Suprapubic skin (tissue), 4 donors: Measurements from ENCODE around the gene NFIA. TPM values are rescaled to one million over a fixed set of nuclear protein-coding genes. Genes with fewer than 3 reads are reported as not detected.

Source experiments
- DNase-seq, 2 donors: peaks; one replicate each; pipeline ENCODE4 v3.0.0-alpha.2; 2019; ENCODE audit warnings: low spot score in 2 of 2
- H3K27ac ChIP-seq: fragments of 200-600 bp; sonication (generic); one replicate; pipeline ENCODE4 v1.5.1; 2019
- H3K27me3 ChIP-seq: fragments of 200-600 bp; sonication (generic); one replicate; pipeline ENCODE4 v1.5.1; 2019
- H3K36me3 ChIP-seq: fragments of 200-600 bp; sonication (generic); one replicate; pipeline ENCODE4 v1.5.1; 2019
- H3K4me1 ChIP-seq: fragments of 200-600 bp; sonication (generic); one replicate; pipeline ENCODE4 v1.5.1; 2019
- H3K4me3 ChIP-seq: fragments of 200-600 bp; sonication (generic); one replicate; pipeline ENCODE4 v1.5.1; 2019; ENCODE audit warnings: mild to moderate bottlenecking
- H3K9me3 ChIP-seq: fragments of 200-600 bp; sonication (generic); one replicate; pipeline ENCODE4 v1.5.1; 2019
- EP300 ChIP-seq: sonication (generic); formaldehyde crosslinking; IDR thresholded peaks from one replicate; pipeline ENCODE4 v1.6.1; 2017; ENCODE audit warnings: antibody characterized with exemption
- POLR2A ChIP-seq, 2 donors: fragments of 450-650 bp; IDR thresholded peaks; one replicate each; pipeline ENCODE4 v1.6.1; 2017; ENCODE audit warnings: antibody characterized with exemption in 2 of 2, mild to moderate bottlenecking in 2 of 2, moderate library complexity in 2 of 2
- POLR2AphosphoS5 ChIP-seq, 3 donors: sonication (generic); formaldehyde crosslinking; IDR thresholded peaks; one replicate each; pipeline ENCODE4 v1.6.1; 2017; ENCODE audit warnings: antibody characterized with exemption in 3 of 3
- WGBS: methylation state at CpG from one replicate; pipeline ENCODE4 v1.1.5; 2018; 5-methylcytosine and 5-hydroxymethylcytosine counted together
- total RNA-seq, 4 donors: library from RNA; depleted of rRNA; stranded (reverse); fragments of >200 nt; gene quantifications; one replicate each; pipeline ENCODE4 v1.1.0, GENCODE V29; 2016
- TF ChIP-seq, protein P1 (sequence below), 2 donors: fragments of 200-600 bp in 1 of 2; fragments of 450-650 bp in 1 of 2; sonication (generic) in 1 of 2; IDR thresholded peaks; one replicate each; pipeline ENCODE4 v1.5.1; 2016 to 2019; ENCODE audit warnings: antibody characterized with exemption in 2 of 2, mild to moderate bottlenecking in 1 of 2, moderate library complexity in 1 of 2

NFIA gene
- total RNA-seq, 4 donors from 2014 or later = 30.1 to 54.2 (median 48.2) TPM

GRCh38 chr1:61221642-61222041, 139.3 kb downstream of the NFIA start:
- WGBS = 72% methylated on average over 4 of the region's 4 CpGs
- TF ChIP-seq EP300 = no peak

DNA sequence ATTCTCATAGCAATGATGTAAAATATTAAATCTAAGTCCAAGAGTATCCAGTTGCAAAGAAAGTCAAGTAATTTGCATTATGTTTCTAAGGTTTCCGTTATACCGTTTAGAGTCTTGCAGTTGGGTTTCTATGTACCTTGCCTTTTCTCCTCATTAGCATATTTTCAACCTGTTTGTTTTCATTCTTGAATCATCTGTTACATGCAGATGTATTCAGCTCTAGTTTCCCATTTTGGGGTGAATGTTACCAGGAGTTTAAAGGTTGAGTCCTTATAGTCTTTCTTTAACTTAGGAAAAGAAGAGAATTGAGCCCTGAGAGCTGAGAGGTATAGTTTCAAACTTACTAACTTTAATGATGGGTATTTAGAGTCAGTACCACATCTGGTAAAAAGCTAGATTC, 139.9 kb downstream of the NFIA start:
- H3K27ac ChIP-seq = no peak overlapping the region
- no peaks in the 10 kb centered on the region for H3K9me3 ChIP-seq
- no peak for DNase-seq
- no peak overlapping the region for H3K4me3 ChIP-seq
- H3K4me1 ChIP-seq = peaks cover 35% of the 10 kb centered on the region
- 54% methylated on average over 2 of the region's 2 CpGs for WGBS
- H3K27me3 ChIP-seq = no peaks in the 10 kb centered on the region
- no peak for TF ChIP-seq POLR2A (IDR thresholded peaks at IDR 0.05)
- no peak for TF ChIP-seq POLR2AphosphoS5 (IDR thresholded peaks at IDR 0.05)
- TF ChIP-seq, protein P1, sequence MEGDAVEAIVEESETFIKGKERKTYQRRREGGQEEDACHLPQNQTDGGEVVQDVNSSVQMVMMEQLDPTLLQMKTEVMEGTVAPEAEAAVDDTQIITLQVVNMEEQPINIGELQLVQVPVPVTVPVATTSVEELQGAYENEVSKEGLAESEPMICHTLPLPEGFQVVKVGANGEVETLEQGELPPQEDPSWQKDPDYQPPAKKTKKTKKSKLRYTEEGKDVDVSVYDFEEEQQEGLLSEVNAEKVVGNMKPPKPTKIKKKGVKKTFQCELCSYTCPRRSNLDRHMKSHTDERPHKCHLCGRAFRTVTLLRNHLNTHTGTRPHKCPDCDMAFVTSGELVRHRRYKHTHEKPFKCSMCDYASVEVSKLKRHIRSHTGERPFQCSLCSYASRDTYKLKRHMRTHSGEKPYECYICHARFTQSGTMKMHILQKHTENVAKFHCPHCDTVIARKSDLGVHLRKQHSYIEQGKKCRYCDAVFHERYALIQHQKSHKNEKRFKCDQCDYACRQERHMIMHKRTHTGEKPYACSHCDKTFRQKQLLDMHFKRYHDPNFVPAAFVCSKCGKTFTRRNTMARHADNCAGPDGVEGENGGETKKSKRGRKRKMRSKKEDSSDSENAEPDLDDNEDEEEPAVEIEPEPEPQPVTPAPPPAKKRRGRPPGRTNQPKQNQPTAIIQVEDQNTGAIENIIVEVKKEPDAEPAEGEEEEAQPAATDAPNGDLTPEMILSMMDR (IDR thresholded peaks at IDR 0.05) = no peak
- TF ChIP-seq EP300 = no peak
- no peaks in the 10 kb centered on the region for H3K36me3 ChIP-seq

More at GRCh38 chr1:61221642-61222041, 139.3 kb downstream of the NFIA start:
- peaks cover 30% of the 10 kb centered on the region for H3K4me1 ChIP-seq
- H3K36me3 ChIP-seq = no peaks in the 10 kb centered on the region
- no peaks in the 10 kb centered on the region for H3K27me3 ChIP-seq
- no peak overlapping the region for H3K27ac ChIP-seq
- DNase-seq = no peak
- H3K4me3 ChIP-seq = no peak overlapping the region
- no peaks in the 10 kb centered on the region for H3K9me3 ChIP-seq

- DNase-seq = no peak
- Histone ChIP-seq H3K27ac (no peak overlapping the region), H3K27me3 (no peaks in the 10 kb centered on the region), H3K4me1 (peaks cover 44% of the 10 kb centered on the region), H3K4me3 (no peak overlapping the region), H3K36me3 (no peaks in the 10 kb centered on the region), H3K9me3 (no peaks in the 10 kb centered on the region)
- no peak for TF ChIP-seq EP300
- no peak for TF ChIP-seq POLR2A (IDR thresholded peaks at IDR 0.05)
- TF ChIP-seq, protein P1 (IDR thresholded peaks at IDR 0.05) = no peak
- TF ChIP-seq POLR2AphosphoS5 (IDR thresholded peaks at IDR 0.05) = no peak
Observed at GRCh38 chr1:61223140-61223539, 140.8 kb downstream of the NFIA start.

DNA sequence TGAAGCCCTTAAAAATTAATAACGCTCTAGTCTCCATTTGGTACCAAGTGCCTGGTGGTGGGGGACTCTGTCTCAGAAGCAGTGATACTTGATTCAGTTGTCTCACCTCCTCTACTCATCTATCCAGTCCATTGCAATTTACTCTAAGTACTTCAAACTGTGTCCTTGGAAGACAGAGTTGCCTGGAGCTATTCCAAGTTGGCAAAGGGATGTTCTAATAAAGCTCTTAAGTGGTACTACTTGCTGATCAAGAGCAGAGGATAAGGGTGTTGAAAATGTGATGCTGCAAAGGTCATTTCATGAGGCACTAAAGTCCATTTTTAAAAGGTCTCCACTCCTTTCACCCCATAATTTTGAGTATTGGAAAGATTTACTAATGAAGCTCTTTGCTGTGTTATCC, 142.2 kb downstream of the NFIA start:
- Histone ChIP-seq H3K36me3 (no peaks in the 10 kb centered on the region), H3K27me3 (no peaks in the 10 kb centered on the region), H3K9me3 (no peaks in the 10 kb centered on the region), H3K4me3 (no peak overlapping the region), H3K4me1 (peaks cover 46% of the 10 kb centered on the region), H3K27ac (no peak overlapping the region)
- DNase-seq = no peak
- 77% methylated on average over 1 of the region's 1 CpG for WGBS
- TF ChIP-seq, protein P1 (IDR thresholded peaks at IDR 0.05) = no peak
- TF ChIP-seq POLR2AphosphoS5 (IDR thresholded peaks at IDR 0.05) (no peak), EP300 (no peak)

GRCh38 chr1:61225478-61225877, 143.1 kb downstream of the NFIA start:
- Histone ChIP-seq H3K27me3 (no peaks in the 10 kb centered on the region), H3K4me1 (peaks cover 44% of the 10 kb centered on the region), H3K27ac (no peak overlapping the region), H3K4me3 (no peak overlapping the region), H3K36me3 (no peaks in the 10 kb centered on the region), H3K9me3 (no peaks in the 10 kb centered on the region)
- no peak for DNase-seq
- 96% methylated on average over 9 of the region's 9 CpGs for WGBS
- TF ChIP-seq POLR2A (IDR thresholded peaks at IDR 0.05) = no peak
- no peak for TF ChIP-seq POLR2AphosphoS5 (IDR thresholded peaks at IDR 0.05)
- TF ChIP-seq EP300 = no peak
- TF ChIP-seq, protein P1 (IDR thresholded peaks at IDR 0.05) = no peak
